Kidney glomerular epithelial cell (primary cell): Measurements from ENCODE around the gene FAM13B.

Experiments used
- DNase-seq: peaks from one replicate; lab custom pipeline; 2025; lab: John Stamatoyannopoulos, UW

FAM13B gene

DNA sequence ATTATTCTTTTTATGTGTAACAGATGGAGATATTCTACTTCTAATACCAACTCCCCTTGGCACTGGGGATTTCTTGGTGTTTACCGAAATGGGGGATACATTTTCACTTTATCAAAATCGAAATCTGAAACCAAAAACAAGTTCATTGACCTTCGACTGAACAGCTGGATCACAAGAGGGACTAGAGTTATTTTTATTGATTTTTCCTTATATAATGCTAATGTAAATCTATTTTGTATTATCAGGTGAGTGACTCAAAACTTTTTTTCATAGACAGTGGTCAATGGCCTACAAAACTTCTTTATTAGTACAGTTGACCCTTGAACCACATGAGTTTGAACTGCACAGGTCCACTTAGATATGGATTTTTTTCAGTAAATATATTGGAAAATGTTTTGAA, 133.4 kb downstream of the FAM13B start:
- no peak for DNase-seq

DNA sequence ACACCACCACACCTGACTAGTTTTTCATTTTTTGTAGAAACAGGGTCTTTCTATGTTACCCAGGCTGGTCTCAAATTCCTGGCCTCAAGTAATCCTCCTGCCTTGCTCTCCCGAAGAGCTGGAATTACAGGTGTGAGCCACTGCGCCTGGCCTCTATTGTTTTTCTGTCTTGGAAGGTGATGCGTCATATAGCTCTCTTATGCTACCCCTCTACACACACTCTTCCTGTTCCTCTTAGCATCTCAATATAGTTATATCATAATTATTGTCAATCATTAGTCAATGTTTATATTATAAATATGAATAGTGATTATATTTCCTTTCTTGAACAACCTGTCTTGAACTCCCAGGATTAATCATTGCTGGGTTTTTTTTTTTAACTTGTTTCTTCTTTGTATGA, 136.3 kb downstream of the FAM13B start:
- no peak for DNase-seq

DNA sequence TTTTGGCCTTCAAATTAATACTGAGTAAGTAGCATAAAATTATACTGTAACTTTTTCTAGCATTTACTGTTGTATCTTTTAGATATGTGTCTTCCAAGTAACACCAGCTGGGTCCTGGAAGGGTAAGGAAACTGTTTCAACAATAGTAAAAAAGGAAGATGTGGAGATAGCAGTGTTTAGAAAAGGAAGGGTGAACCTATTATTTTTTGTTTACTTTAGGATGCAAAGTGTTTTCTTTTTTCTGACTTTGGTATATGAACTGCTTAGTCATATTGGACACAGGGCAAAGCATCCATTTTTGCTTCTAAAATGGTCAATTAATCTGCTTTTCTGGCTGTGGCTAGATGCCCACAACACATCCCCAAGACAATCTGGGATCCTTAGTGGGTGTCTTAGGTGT, 138.3 kb downstream of the FAM13B start:
- DNase-seq, result no peak

DNA sequence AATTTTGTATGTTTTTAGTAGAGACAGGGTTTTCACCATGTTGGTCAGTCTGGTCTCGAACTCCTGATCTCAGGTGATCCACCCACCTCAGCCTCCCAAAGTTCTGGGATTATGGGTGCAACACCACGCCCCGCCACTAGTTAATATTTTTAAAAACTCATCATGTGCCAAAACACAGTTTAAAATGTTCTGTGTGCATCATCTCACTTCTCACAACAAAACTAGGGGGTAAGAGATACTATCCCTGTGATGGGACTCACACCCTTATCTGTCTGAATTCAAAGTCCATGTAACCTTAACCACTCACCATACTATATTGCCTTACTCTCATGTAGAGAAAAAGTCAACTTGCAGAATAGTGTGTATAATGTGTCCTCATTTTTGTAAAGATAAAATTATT, 141.0 kb downstream of the FAM13B start:
- DNase-seq, result no peak

DNA sequence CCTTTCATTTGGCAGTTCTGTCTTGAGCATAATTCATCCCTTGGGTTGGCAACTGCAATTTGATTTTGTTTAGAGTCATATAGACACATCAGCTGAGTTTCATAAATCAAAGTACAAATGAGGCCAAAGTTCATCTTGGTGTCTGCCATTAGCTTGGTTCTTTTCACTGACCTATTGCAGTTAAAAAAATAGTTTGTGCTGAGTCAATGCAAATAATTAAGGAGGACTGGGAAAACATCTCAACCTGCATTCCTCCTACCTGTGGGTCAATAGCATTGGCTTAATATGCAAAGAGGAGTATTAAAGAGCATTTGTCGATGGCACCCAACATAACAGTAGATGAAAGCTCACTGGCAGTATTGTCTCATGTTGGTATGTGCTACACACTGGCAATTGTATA, 142.0 kb downstream of the FAM13B start:
- DNase-seq, result no peak

DNA sequence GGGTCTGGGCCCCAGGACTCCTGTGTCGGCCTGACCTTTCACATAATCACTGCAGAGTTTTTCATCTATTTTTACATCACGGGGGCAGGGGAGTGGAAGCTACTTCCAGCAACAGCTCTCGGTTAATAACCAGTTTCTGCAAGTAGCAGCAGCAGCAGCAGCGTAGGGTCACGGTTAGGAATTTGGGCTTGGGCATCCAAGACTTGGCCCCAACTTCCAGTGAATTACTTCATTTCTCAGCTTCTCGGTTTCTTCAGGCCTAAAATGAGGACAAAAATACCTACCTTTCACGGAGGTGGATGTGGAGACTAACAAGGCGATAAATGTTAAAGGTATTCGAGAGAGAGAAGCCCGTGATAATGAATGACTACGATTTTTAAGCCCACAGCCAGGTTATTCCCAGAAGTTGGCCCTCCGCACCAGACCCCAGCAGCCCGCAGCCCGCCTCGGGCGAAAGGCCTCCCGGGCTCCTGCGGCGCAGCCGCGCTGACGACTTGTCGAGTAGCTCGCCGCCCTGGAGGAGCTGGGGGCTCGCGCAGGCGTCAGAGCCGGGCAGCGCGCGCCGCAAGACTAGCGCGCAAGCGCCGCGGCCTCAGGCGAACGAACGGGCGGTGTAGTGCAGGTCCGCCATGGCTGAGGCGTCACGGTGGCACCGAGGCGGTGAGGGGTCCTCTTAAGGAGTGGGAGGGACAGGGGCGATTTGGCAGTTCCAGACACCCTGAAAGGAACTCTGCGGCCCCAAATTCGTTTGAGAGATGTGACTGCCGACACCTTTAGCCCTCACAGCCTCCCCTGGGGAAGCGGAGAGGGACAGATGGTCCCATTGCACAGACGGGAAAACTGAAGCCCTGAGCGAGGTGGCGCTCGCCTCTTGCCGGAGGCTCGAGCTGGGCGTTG, 143.8 kb downstream of the FAM13B start, which contains the start of gene PKD2L2:
Gene PKD2L2, plus strand, starts transcription at position 595 of the 897 bp plus-strand sequence. Its CDS starts 35 bp downstream, at position 630.
- no peak for DNase-seq

DNA sequence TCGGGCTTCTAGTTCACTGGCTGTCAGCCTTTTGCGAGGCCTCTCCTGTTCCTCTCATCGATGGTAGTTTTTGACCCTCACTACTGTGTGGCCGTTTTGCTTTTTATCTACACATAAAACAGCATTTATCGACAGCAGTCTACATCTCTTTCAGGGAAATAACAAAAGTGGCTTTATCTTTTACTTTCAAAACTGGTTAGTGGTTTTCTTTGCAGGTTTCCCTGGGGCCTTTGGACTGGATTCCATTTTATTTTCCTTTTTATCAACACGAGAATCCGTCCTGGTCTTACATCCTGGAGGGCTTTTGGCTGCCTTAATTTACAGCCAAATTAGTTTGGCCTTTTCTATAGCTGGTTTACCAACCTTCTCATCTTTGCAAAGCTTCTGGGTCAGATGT, 144.4 kb downstream of the FAM13B start:
- DNase-seq, result no peak
